ENCODE results near the gene ZFP30.
"Not testable (repeated sequence)": the region's sequence is repeated elsewhere in the genome, so short reads cannot be mapped to it uniquely, and the experiment has no call there.

Gene ZFP30

GRCh38 chr19:37655301-37655688, at the start of gene ZFP30:
ZFP30 (minus strand) TSS chr19:37655465; CDS start chr19:37647822, 7,643 bp downstream.
- peak; percentile 47 for DNase-seq (ENCODE audit: low read depth)

GRCh38 chr19:37699057-37699456, 43.8 kb upstream of the ZFP30 start:
- DNase-seq (ENCODE audit: low read depth), result no peak

GRCh38 chr19:37698216-37698615, 43.0 kb upstream of the ZFP30 start:
- DNase-seq (ENCODE audit: low read depth), result no peak

GRCh38 chr19:37695144-37695899, 40.1 kb upstream of the ZFP30 start:
- DNase-seq (ENCODE audit: low read depth), result no peak

- DNase-seq (ENCODE audit: low read depth), result no peak
These were observed 37.8 kb upstream of the ZFP30 start for GRCh38 chr19:37692956-37693620.

GRCh38 chr19:37691881-37692504, 36.7 kb upstream of the ZFP30 start:
- DNase-seq (ENCODE audit: low read depth), result peak; percentile 47

GRCh38 chr19:37683520-37683919, 28.3 kb upstream of the ZFP30 start:
- DNase-seq (ENCODE audit: low read depth), result no peak

GRCh38 chr19:37669450-37669914, 14.2 kb upstream of the ZFP30 start:
- no peak for DNase-seq (ENCODE audit: low read depth)

GRCh38 chr19:37657157-37657556, 1.9 kb upstream of the ZFP30 start:
- not testable (repeated sequence) for DNase-seq (ENCODE audit: low read depth)

GRCh38 chr19:37655689-37656371, 565 bp upstream of the ZFP30 start:
- DNase-seq (ENCODE audit: low read depth), result peak; percentile 66

GRCh38 chr19:37654629-37655300, 500 bp downstream of the ZFP30 start:
- peak; percentile 0 for DNase-seq (ENCODE audit: low read depth)

GRCh38 chr19:37654118-37654517, 1.1 kb downstream of the ZFP30 start:
- no peak for DNase-seq (ENCODE audit: low read depth)

- DNase-seq (ENCODE audit: low read depth), result no peak
These were observed 19.9 kb downstream of the ZFP30 start for GRCh38 chr19:37635076-37636056.

GRCh38 chr19:37594982-37595382, 60.3 kb downstream of the ZFP30 start:
- peak; percentile 19 for DNase-seq (ENCODE audit: low read depth)

GRCh38 chr19:37594304-37594981, 60.8 kb downstream of the ZFP30 start, which contains the start of the genes ZNF540 and ZNF571:
ZNF540 (plus strand) TSS chr19:37594876; CDS start chr19:37598448, 3,572 bp downstream.
ZNF571 (minus strand) TSS chr19:37594792; CDS start chr19:37586676, 8,116 bp downstream.
- DNase-seq (ENCODE audit: low read depth), result peak; percentile 81

GRCh38 chr19:37593996-37594303, 61.3 kb downstream of the ZFP30 start:
- no peak for DNase-seq (ENCODE audit: low read depth)

- no peak for DNase-seq (ENCODE audit: low read depth)
These were observed 71.9 kb downstream of the ZFP30 start for GRCh38 chr19:37583340-37583739.

- no peak for DNase-seq (ENCODE audit: low read depth)
These were observed 83.1 kb downstream of the ZFP30 start for GRCh38 chr19:37572203-37572602.

- no peak for DNase-seq (ENCODE audit: low read depth)
These were observed 89.9 kb downstream of the ZFP30 start for GRCh38 chr19:37565370-37565669.
